SK-N-MC (cell line): ENCODE data around the gene FBXW10B.

Experiments
- EZH2 ChIP-seq: fragments of 200-600 bp; sonication (generic); IDR thresholded peaks from one replicate; pipeline ENCODE4 v1.6.1; 2017; ENCODE audit warnings: antibody characterized with exemption
- POLR2AphosphoS5 ChIP-seq: IDR thresholded peaks from 2 replicates; pipeline ENCODE4 v1.6.1; 2012; ENCODE audit warnings: mild to moderate bottlenecking, low read depth, low read length, borderline replicate concordance

- TF ChIP-seq EZH2 (no peak), POLR2AphosphoS5 (no peak)
These were observed 38.8 kb upstream of the FBXW10B start for GRCh38 chr17:15658296-15658695.
